Body of pancreas (tissue), 4 donors: Measurements from ENCODE around the gene BTBD9. TPM values are rescaled to one million over a fixed set of nuclear protein-coding genes. Genes with fewer than 3 reads are reported as not detected.

ENCODE experiments used
- ATAC-seq: fragments of 150-250 bp; one replicate; pipeline ENCODE4 v1.9.1; 2016
- DNase-seq, 4 donors: peaks; one replicate each; pipeline ENCODE4 v3.0.0-alpha.2; 2019
- H3K27ac ChIP-seq, 4 donors: fragments of 200-600 bp; sonication (generic); 1 replicate in 3 of 4; 2 replicates in 1 of 4; pipeline versions ENCODE4 v1.5.1 to v1.6.1; 2016 to 2019; ENCODE audit warnings: mild to moderate bottlenecking in 1 of 4, mixed read lengths in 1 of 4, moderate library complexity in 1 of 4
- H3K27me3 ChIP-seq, 2 donors: fragments of 200-600 bp; sonication (generic); one replicate each; pipeline ENCODE4 v1.6.0; 2016; ENCODE audit warnings: mild to moderate bottlenecking in 1 of 2
- H3K36me3 ChIP-seq, 2 donors: fragments of 200-600 bp; sonication (generic); replicated peaks in 1 of 2; 2 replicates each; pipeline ENCODE4 v1.5.1; 2016; ENCODE audit warnings: low read depth in 2 of 2; ENCODE audit not compliant: insufficient read depth in 1 of 2
- H3K4me1 ChIP-seq: fragments of 200-600 bp; sonication (generic); one replicate; pipeline ENCODE4 v1.6.0; 2016
- H3K4me3 ChIP-seq, 2 donors: fragments of 200-600 bp; sonication (generic); 1 replicate in 1 of 2; 2 replicates in 1 of 2; pipeline ENCODE4 v1.5.1; 2016 to 2019
- H3K9me3 ChIP-seq, 3 donors: fragments of 200-600 bp; sonication (generic); 1 replicate in 2 of 3; 2 replicates in 1 of 3; pipeline ENCODE4 v1.5.1; 2016
- CTCF ChIP-seq, 7 experiments: fragments of 450-650 bp in 4 of 7; fragments of 200-600 bp in 3 of 7; sonication (generic) in 3 of 7; IDR thresholded peaks; one replicate each; pipeline ENCODE4 v1.5.1; 2016 to 2019; ENCODE audit warnings: antibody characterized with exemption in 7 of 7
- POLR2A ChIP-seq, 3 donors: fragments of 450-650 bp; IDR thresholded peaks; one replicate each; pipeline ENCODE4 v1.6.1; 2016; ENCODE audit warnings: antibody characterized with exemption in 3 of 3, mild to moderate bottlenecking in 2 of 3
- WGBS, 2 donors: methylation state at CpG; one replicate each; pipeline ENCODE4 v1.1.5; 2017; 5-methylcytosine and 5-hydroxymethylcytosine counted together
- intact Hi-C: fragments of 100-400 bp; cut with DNase I; formaldehyde crosslinking; loops from one replicate; pipeline ENCODE4 v1.15.1; 2023
- total RNA-seq, 2 donors: library from RNA; depleted of rRNA; stranded (reverse); fragments of >200 nt; gene quantifications; one replicate each; pipeline ENCODE4 v1.1.0, GENCODE V29; 2016

Gene BTBD9
- total RNA-seq, 2 donors from 2014 or later: 11.9 to 29.3 TPM

DNA sequence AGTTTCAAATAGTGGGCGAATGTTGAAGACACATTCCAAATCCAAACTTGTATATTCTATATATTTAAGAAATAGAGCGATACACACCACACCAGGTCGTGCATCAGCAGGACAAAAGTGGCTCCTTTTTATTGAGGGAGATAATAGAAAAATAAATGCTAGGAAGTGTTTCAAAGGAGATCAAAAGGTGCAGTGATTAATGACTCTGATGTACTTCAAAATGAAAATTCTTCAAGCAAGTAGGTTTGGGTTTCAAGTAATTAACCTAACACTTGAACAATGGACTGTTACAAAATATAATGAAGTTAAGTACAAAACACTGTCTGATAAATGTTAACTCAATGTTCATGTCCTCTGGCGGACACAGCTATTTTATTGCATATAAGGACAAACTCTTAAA lies 185.9 kb downstream of the BTBD9 start:
- no peaks in the 10 kb centered on the region for H3K9me3 ChIP-seq
- H3K4me1 ChIP-seq: no peaks in the 10 kb centered on the region
- TF ChIP-seq CTCF (IDR thresholded peaks at IDR 0.05): no peak
- no peak for TF ChIP-seq POLR2A (IDR thresholded peaks at IDR 0.05)
- no peak for ATAC-seq
- WGBS, 2 donors: 91 to 95% methylated on average over 4 of the region's 4 CpGs
- H3K27ac ChIP-seq: no peak overlapping the region
- intact Hi-C loops: no loop called here
- H3K36me3 ChIP-seq: no peaks in the 10 kb centered on the region
- no peak overlapping the region for H3K4me3 ChIP-seq
- DNase-seq: no peak
- no peaks in the 10 kb centered on the region for H3K27me3 ChIP-seq

DNA sequence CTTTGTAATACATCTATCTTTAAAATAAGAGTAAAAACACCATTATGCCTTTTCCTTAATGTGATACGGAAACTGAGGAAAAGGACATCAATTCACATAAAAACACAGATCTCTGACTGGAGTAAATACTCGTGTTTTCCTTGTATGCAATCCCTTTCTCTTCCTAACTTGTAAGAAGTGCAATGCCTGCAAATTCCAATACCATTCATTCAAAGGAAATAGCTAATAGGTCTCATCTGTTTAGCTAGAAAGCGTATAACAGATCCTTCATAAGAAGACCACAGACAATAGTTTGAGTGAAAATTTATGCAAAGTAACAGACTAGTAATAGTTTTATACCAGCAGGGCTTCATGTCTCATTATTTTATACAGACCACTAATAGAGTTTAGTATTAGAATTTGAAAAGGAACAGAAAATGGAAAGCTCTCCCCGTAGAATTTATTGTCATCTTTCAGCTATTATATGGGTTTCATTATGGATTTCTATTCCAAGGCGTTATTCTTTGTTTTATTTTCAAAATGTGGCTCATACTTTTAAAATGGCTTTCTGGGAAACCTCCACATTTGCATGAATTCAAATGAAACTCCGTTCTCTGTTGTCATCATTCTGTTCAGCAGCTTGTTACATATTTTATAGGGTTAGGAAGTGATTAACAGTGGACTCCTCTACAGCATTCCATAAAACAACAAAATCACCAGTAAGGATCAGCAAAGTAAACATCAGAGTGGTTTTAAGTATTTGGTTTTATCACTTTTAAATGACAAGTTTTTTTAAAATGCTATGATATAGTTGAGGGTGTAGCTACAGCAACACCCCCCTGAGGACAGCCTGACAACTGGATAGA lies 186.7 kb downstream of the BTBD9 start:
- H3K4me1 ChIP-seq: no peaks in the 10 kb centered on the region
- ATAC-seq (no peak), DNase-seq (no peak)
- H3K27ac ChIP-seq: no peak overlapping the region
- WGBS, 2 donors: 88 to 91% methylated on average over 6 of the region's 6 CpGs
- H3K4me3 ChIP-seq: no peak overlapping the region
- TF ChIP-seq CTCF (IDR thresholded peaks at IDR 0.05) (no peak), POLR2A (IDR thresholded peaks at IDR 0.05) (no peak)
- H3K36me3 ChIP-seq: no peaks in the 10 kb centered on the region
- intact Hi-C loops: no loop called here
- no peaks in the 10 kb centered on the region for H3K27me3 ChIP-seq
- no peaks in the 10 kb centered on the region for H3K9me3 ChIP-seq

DNA sequence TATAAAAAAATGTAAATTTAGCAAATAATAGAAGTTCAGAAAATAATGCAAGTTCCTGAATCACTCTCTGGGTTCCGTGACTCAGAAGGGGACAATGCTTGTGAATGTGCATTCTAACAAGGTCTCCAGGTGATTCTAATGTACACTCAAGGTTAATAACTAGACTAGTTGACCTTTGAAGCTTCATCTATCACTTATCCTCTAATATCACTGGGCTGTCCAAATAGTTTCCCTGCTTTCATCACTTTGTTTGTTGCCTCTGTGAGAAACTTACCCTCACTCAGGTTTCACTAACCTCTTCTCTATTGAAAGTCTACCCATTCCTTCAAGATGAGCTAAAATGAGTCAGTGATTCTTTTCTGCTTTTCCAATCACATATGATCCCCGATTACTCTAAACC lies 189.0 kb downstream of the BTBD9 start:
- H3K4me3 ChIP-seq: no peak overlapping the region
- no peak overlapping the region for H3K27ac ChIP-seq
- ATAC-seq: no peak
- no peaks in the 10 kb centered on the region for H3K27me3 ChIP-seq
- DNase-seq: no peak
- no peaks in the 10 kb centered on the region for H3K9me3 ChIP-seq
- TF ChIP-seq CTCF (IDR thresholded peaks at IDR 0.05): no peak
- no peak for TF ChIP-seq POLR2A (IDR thresholded peaks at IDR 0.05)
- 88 to 89% methylated on average over 2 of the region's 2 CpGs for WGBS, 2 donors
- no peaks in the 10 kb centered on the region for H3K36me3 ChIP-seq
- intact Hi-C loops: no loop called here
- no peaks in the 10 kb centered on the region for H3K4me1 ChIP-seq

GRCh38 chr6:38445925-38446324 lies 193.8 kb downstream of the BTBD9 start:
- Histone ChIP-seq H3K9me3 (no peaks in the 10 kb centered on the region), H3K4me1 (no peaks in the 10 kb centered on the region), H3K27me3 (no peaks in the 10 kb centered on the region), H3K4me3 (no peak overlapping the region), H3K36me3 (no peaks in the 10 kb centered on the region), H3K27ac (no peak overlapping the region)
- ATAC-seq: no peak
- intact Hi-C loops: no loop called here
- TF ChIP-seq CTCF (IDR thresholded peaks at IDR 0.05) (no peak), POLR2A (IDR thresholded peaks at IDR 0.05) (no peak)
- 58 to 72% methylated on average over 2 of the region's 2 CpGs for WGBS, 2 donors
- no peak for DNase-seq

- TF ChIP-seq POLR2A (IDR thresholded peaks at IDR 0.05) (no peak), CTCF (IDR thresholded peaks at IDR 0.05) (no peak)
- DNase-seq (no peak), ATAC-seq (no peak)
- no peaks in the 10 kb centered on the region for H3K9me3 ChIP-seq
- no peaks in the 10 kb centered on the region for H3K36me3 ChIP-seq
- intact Hi-C loops: no loop called here
- no peak overlapping the region for H3K4me3 ChIP-seq
- no peaks in the 10 kb centered on the region for H3K27me3 ChIP-seq
- H3K27ac ChIP-seq: no peak overlapping the region
- H3K4me1 ChIP-seq: no peaks in the 10 kb centered on the region
Observed at GRCh38 chr6:38445336-38445735, 194.4 kb downstream of the BTBD9 start.
